Colonic mucosa (tissue), 4 donors: ENCODE data around the gene ACAP1. TPM values are rescaled to one million over a fixed set of nuclear protein-coding genes. Genes with fewer than 3 reads are reported as not detected.

Experiments
- DNase-seq: peaks from one replicate; pipeline ENCODE4 v3.0.0-alpha.2; 2020
- H3K27ac ChIP-seq: fragments of 200-600 bp; one replicate; pipeline ENCODE4 v1.8.0; 2021
- H3K27me3 ChIP-seq: fragments of 200-600 bp; one replicate; pipeline ENCODE4 v1.8.0; 2021
- H3K36me3 ChIP-seq: fragments of 200-600 bp; one replicate; pipeline ENCODE4 v1.8.0; 2021
- H3K4me1 ChIP-seq: fragments of 200-600 bp; one replicate; pipeline ENCODE4 v1.8.0; 2021; ENCODE audit warnings: mild to moderate bottlenecking
- H3K4me3 ChIP-seq: fragments of 200-600 bp; one replicate; pipeline ENCODE4 v1.8.0; 2021
- H3K9ac ChIP-seq, 2 donors: one replicate each; pipeline ENCODE4 v1.7.0; 2013; ENCODE audit warnings: control low read depth in 2 of 2, low read depth in 2 of 2, low read length in 2 of 2
- H3K9me3 ChIP-seq: fragments of 200-600 bp; one replicate; pipeline ENCODE4 v1.8.0; 2021
- intact Hi-C: fragments of 100-400 bp; cut with DNase I; formaldehyde crosslinking; loops from one replicate; pipeline ENCODE4 v1.14.1; 2022
- total RNA-seq, 2 donors: library from RNA; stranded (reverse); fragmentation: NEBNext Ultra II Directional in 1 of 2; extraction: Animal tissue kit (Norgen Biotek cat#: 25700) in 1 of 2; gene quantifications; one replicate each; pipeline ENCODE4 v1.2.1, GENCODE V29; 2021
- TF ChIP-seq, protein P1 (sequence below): fragments of 200-600 bp; IDR thresholded peaks from one replicate; pipeline ENCODE4 v1.8.0; 2022; ENCODE audit warnings: antibody characterized with exemption, mild to moderate bottlenecking
- donor health status: healthy.
- donor health status: DM: no; HTN: no; CAD: no.
- donor health status: DM: no; HTN: no; CAD: no.

Gene ACAP1
- total RNA-seq, 2 donors from 2014 or later, result 7.4 to 12.1 TPM

DNA sequence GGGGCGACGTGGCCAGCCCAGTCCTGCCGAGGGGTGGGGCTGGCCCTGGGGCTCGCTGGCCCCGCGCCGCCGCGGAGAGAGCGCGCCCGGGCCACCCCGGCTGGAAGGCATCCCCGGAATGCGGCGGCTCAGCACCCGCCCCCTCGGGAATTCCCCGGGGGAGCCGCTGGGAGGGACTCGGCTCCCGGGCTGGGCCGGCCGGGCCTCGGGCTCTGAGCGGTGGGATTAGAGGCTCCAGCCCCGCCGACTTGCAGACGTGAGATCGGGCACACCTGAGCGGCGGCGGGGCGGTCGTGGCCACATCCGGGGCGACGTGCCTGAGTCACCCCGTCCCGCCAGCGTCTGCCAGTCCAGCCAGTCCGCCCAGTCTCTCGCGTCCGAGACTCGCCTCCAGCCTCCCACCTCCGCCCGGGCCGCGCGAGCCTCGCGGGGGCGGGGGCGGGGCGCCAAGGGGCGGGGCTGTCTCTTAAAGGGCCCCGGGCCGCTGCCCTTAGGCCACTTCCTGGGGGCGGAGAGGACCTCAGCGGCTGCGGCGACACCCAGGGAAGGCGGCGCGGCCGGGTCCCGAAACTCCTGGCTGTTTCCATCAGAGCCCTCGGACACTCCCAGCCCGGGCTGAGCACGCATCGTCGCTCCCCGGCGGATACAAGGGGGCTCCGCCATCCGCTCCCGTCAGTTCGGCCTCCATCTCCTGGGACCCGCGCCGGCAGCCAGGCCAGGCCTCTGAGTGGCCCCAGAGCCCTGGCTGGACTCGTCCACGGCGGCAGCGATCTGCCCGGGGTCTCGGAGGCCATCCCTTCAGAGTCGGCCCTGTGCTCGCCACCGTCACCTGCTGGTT lies 15.6 kb downstream of the ACAP1 start, which contains the start of gene KCTD11:
KCTD11 (plus strand) TSS at position 498 of the 838 bp plus-strand sequence.
- no peaks in the 10 kb centered on the region for H3K27me3 ChIP-seq
- peak within 1 kb of the TSS; percentile 99 for H3K27ac ChIP-seq
- intact Hi-C loops, result loop anchor here (10.0 kb wide), 2 partner anchors 163 to 213 kb away; partner anchors contain the start of gene SENP3
- no peaks in the 10 kb centered on the region for H3K36me3 ChIP-seq
- H3K4me3 ChIP-seq, result peak within 1 kb of the TSS; percentile 79
- H3K9me3 ChIP-seq, result no peaks in the 10 kb centered on the region
- TF ChIP-seq, protein P1, sequence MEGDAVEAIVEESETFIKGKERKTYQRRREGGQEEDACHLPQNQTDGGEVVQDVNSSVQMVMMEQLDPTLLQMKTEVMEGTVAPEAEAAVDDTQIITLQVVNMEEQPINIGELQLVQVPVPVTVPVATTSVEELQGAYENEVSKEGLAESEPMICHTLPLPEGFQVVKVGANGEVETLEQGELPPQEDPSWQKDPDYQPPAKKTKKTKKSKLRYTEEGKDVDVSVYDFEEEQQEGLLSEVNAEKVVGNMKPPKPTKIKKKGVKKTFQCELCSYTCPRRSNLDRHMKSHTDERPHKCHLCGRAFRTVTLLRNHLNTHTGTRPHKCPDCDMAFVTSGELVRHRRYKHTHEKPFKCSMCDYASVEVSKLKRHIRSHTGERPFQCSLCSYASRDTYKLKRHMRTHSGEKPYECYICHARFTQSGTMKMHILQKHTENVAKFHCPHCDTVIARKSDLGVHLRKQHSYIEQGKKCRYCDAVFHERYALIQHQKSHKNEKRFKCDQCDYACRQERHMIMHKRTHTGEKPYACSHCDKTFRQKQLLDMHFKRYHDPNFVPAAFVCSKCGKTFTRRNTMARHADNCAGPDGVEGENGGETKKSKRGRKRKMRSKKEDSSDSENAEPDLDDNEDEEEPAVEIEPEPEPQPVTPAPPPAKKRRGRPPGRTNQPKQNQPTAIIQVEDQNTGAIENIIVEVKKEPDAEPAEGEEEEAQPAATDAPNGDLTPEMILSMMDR, result no peak
- DNase-seq, result peak; percentile 94
- peak within 1 kb of the TSS; percentile 93 to 98 for H3K9ac ChIP-seq
- H3K4me1 ChIP-seq, result peaks cover 14% of the 10 kb centered on the region

DNA sequence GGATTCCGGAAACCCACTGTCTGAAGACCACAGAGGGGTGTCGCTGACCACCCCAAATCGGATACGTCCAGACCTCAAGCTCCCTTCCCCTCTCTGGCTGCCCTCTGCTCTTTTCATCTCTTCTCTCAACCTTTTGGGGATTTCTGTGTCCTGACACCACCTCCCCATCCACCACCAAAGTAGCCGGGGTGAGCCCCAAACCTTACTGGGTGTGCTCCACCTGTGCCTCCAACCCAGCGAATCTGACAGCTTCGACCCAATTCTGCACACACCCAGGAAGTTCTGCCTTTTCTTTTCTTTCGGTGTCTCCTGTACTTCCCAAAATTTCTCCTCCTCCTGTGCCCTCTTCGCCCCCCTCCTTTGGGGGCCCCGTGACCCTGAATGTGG lies 16.2 kb downstream of the ACAP1 start:
- Histone ChIP-seq H3K9ac (peak overlapping the region; percentile 84 to 98), H3K27me3 (no peaks in the 10 kb centered on the region), H3K36me3 (no peaks in the 10 kb centered on the region), H3K9me3 (no peaks in the 10 kb centered on the region), H3K27ac (peak overlapping the region; percentile 99), H3K4me1 (peaks cover 14% of the 10 kb centered on the region), H3K4me3 (peak overlapping the region; percentile 79)
- intact Hi-C loops, result loop anchor here (10.0 kb wide), 2 partner anchors 162 to 212 kb away; partner anchors contain the start of gene SENP3
- TF ChIP-seq, protein P1, result peak; percentile 37
- no peak for DNase-seq

DNA sequence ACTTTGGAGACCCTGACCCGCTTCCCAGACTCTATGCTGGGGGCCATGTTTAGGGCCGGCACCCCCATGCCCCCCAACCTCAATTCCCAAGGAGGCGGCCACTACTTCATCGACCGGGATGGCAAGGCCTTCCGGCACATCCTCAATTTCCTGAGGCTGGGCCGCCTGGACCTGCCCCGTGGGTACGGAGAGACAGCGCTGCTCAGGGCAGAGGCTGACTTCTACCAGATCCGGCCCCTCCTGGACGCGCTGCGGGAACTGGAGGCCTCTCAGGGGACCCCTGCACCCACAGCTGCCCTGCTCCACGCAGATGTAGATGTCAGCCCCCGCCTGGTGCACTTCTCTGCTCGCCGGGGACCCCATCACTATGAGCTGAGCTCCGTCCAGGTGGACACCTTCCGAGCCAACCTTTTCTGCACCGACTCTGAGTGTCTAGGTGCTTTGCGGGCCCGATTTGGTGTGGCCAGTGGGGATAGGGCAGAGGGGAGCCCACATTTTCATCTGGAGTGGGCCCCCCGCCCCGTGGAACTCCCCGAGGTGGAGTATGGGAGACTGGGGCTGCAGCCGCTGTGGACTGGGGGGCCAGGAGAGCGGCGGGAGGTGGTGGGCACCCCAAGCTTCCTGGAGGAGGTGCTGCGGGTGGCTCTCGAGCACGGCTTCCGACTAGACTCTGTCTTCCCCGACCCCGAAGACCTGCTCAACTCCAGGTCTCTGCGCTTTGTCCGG lies 16.7 kb downstream of the ACAP1 start:
- peak overlapping the region; percentile 84 to 98 for H3K9ac ChIP-seq

DNA sequence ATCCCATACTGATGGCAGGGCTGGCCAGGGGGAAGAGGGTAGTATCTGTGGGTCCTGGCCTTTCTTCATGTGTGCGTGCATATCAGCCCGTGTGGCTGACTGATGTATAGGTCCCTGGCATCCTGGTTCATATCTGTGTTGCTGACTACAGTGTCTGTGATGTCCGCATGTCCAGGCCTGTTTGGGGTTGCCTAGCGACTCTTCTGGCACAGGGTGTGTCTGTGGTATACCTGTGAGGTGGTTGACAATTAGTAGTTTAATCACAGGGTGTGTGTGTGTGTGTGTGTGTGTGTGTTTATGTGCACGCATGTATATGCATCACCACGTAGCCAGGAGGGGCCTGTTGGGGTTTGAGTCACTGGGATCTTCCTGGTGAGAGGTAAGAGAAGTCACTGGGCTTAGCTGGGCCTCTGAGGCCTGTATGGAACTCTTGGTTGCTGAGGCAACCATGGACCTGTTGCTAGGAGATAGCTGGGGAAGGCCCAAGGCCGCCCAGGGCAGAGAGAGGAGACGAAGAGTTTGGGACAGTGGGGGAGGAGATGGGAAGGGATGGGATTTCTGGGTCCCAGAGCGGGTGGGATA lies 18.0 kb downstream of the ACAP1 start:
- no peaks in the 10 kb centered on the region for H3K9me3 ChIP-seq
- no peak overlapping the region for H3K4me3 ChIP-seq
- TF ChIP-seq, protein P1, result no peak
- peak overlapping the region in 1 of 2 donors; percentile 23 for H3K9ac ChIP-seq
- H3K27me3 ChIP-seq, result no peaks in the 10 kb centered on the region
- no peaks in the 10 kb centered on the region for H3K36me3 ChIP-seq
- peaks cover 14% of the 10 kb centered on the region for H3K4me1 ChIP-seq
- intact Hi-C loops, result loop anchor here (10.0 kb wide), 2 partner anchors 160 to 210 kb away; partner anchors contain the start of gene SENP3
- no peak overlapping the region for H3K27ac ChIP-seq
- DNase-seq, result peak; percentile 32

More for the DNA sequence above, 16.7 kb downstream of the ACAP1 start:
- Histone ChIP-seq H3K4me1 (peaks cover 14% of the 10 kb centered on the region), H3K27ac (peak overlapping the region; percentile 99), H3K27me3 (no peaks in the 10 kb centered on the region), H3K36me3 (no peaks in the 10 kb centered on the region), H3K9me3 (no peaks in the 10 kb centered on the region), H3K4me3 (peak overlapping the region; percentile 79)
- DNase-seq, result no peak
- TF ChIP-seq, protein P1, result no peak
- intact Hi-C loops, result loop anchor here (10.0 kb wide), 2 partner anchors 162 to 212 kb away; partner anchors contain the start of gene SENP3

DNA sequence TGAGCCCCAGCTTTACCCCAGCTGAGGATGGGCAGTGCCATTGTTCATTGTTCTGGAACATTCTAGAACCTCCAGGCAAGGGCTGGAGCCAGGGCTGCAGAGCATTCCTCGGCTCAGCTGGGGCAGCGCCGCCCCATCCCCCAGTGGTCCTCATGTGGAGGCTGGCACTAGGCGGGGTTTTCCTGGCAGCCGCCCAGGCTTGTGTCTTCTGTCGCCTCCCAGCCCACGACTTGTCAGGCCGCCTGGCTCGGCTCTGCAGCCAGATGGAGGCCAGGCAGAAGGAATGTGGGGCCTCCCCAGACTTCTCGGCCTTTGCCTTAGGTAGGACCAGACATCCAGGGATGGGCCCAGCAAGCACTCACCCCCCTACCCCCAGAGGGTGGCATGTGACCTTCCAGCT lies 18.7 kb downstream of the ACAP1 start, which contains the start of gene TMEM95:
TMEM95 (plus strand) TSS at position 104 of the 400 bp plus-strand sequence; CDS start at position 153, 49 bp downstream.
- H3K36me3 ChIP-seq, result no peaks in the 10 kb centered on the region
- intact Hi-C loops, result loop anchor here (5.0 to 10.0 kb wide), 3 partner anchors 82 to 210 kb away; partner anchors contain the start of genes FGF11, SENP3 and TMEM102
- no peaks in the 10 kb centered on the region for H3K9me3 ChIP-seq
- peak; percentile 41 for DNase-seq
- H3K4me3 ChIP-seq, result no peak within 1 kb of the TSS
- H3K4me1 ChIP-seq, result peaks cover 14% of the 10 kb centered on the region
- TF ChIP-seq, protein P1, result no peak
- H3K27ac ChIP-seq, result peak within 1 kb of the TSS; percentile 47
- H3K27me3 ChIP-seq, result no peaks in the 10 kb centered on the region
- H3K9ac ChIP-seq, result peak within 1 kb of the TSS; percentile 23 to 44
